NCI-H69 (cell line): Measurements from ENCODE around the gene PCDHA4.

ENCODE experiments used
- DNase-seq: peaks from one replicate; lab custom pipeline; 2025; lab: John Stamatoyannopoulos, UW

Gene PCDHA4

DNA sequence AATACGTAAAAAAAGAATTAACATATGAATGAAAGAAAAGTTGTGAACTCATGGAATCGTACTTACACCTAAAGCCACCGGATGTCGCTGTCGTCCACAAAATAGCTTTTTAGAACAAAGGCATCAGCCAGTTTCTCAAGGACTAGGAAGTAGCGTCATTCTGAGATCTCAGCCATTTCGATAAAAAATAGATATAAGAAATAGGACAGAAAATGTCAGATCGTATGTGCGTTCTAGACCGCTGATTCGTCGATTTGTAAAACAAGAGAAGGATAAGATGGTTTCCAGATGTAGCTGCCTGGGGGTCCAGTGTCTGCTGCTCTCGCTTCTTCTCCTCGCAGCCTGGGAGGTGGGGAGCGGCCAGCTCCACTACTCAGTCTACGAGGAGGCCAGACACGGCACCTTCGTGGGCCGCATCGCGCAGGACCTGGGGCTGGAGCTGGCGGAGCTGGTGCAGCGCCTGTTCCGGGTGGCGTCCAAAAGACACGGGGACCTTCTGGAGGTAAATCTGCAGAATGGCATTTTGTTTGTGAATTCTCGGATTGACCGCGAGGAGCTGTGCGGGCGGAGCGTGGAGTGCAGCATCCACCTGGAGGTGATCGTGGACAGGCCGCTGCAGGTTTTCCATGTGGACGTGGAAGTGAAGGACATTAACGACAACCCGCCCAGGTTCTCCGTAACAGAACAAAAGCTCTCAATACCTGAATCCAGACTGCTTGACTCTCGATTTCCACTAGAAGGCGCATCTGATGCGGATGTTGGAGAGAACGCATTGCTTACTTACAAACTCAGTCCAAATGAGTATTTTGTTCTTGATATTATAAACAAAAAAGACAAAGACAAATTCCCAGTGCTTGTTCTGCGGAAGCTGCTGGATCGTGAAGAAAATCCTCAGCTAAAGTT, 49.2 kb downstream of the PCDHA4 start, which contains the start of gene PCDHA10:
PCDHA10 (plus strand) TSS at position 126 of the 903 bp plus-strand sequence; CDS start at position 278, 152 bp downstream.
- DNase-seq, result peak; percentile 58

DNA sequence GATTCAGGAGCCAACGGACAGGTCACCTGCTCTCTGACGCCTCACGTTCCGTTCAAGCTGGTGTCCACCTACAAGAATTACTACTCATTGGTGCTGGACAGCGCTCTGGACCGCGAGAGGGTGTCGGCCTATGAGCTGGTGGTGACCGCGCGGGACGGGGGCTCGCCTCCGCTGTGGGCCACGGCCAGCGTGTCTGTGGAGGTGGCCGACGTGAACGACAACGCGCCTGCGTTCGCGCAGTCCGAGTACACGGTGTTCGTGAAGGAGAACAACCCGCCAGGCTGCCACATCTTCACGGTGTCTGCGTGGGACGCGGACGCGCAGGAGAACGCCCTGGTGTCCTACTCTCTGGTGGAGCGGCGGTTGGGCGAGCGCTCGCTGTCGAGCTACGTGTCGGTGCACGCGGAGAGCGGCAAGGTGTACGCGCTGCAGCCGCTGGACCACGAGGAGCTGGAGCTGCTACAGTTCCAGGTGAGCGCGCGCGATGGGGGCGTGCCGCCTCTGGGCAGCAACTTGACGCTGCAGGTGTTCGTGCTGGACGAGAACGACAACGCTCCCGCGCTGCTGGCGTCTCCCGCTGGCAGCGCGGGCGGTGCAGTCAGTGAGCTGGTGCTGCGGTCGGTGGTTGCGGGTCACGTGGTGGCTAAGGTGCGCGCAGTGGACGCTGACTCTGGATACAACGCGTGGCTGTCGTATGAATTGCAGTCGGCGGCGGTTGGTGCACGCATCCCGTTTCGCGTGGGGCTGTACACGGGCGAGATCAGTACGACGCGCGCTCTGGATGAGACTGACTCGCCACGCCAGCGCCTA, 50.5 kb downstream of the PCDHA4 start:
- no peak for DNase-seq

DNA sequence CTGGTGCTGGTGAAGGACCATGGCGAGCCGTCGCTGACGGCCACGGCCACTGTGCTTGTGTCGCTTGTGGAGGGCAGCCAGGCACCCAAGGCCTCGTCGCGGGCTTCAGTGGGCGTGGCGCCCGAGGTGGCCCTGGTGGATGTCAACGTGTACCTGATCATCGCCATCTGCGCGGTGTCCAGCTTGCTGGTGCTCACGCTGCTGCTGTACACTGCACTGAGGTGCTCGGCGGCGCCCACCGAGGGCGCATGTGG, 51.0 kb downstream of the PCDHA4 start:
- DNase-seq, result no peak

DNA sequence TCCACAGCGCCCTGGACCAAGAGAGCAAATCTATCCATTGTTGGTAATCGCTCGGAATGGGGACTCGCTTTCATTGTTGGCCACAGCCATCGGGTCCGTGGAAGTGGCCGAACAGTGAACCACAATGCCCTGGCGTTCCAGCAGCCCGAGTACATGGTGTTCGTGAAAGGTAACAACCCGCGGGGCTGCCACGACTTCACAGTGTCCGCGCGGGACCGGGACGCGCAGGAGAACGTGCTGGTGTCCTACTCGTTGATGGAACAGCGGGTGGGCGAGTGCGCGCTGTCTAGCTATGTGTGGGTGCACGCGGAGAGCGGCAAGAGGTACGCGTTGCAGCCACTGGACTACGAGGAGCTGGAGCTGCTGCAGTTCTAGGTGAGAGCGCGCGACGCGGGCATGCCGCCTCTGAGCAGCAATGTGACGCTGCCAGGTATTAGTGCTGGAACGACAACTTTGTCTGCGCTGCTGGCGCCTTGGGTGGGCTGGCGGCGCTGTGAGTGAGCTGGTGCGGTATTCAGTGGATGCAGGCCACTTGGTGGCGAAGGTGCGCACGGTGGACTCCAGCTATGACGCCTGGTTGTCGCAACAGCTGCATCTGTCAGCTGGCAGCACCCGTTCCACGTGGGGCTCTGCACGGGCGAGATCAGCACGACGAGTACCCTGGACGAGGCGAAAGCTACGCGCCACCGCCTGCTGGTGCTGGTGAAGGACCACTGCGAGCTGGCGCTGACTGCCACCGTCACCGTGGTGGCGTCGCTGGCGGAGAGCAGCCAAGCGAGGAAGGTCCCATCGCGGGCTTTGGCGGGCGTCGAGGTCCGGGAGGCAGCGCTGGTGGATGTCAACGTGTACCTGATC, 55.8 kb downstream of the PCDHA4 start:
- DNase-seq, result no peak
